ENCODE data around the gene HMCN2. TPM values are rescaled to one million over a fixed set of nuclear protein-coding genes. Genes with fewer than 3 reads are reported as not detected.

Gene HMCN2
- total and polyA plus RNA-seq, 2 donors (not counting 3 experiments of a cell fraction or from before 2014, with no cell fraction given): 0.04 to 0.24 TPM

DNA sequence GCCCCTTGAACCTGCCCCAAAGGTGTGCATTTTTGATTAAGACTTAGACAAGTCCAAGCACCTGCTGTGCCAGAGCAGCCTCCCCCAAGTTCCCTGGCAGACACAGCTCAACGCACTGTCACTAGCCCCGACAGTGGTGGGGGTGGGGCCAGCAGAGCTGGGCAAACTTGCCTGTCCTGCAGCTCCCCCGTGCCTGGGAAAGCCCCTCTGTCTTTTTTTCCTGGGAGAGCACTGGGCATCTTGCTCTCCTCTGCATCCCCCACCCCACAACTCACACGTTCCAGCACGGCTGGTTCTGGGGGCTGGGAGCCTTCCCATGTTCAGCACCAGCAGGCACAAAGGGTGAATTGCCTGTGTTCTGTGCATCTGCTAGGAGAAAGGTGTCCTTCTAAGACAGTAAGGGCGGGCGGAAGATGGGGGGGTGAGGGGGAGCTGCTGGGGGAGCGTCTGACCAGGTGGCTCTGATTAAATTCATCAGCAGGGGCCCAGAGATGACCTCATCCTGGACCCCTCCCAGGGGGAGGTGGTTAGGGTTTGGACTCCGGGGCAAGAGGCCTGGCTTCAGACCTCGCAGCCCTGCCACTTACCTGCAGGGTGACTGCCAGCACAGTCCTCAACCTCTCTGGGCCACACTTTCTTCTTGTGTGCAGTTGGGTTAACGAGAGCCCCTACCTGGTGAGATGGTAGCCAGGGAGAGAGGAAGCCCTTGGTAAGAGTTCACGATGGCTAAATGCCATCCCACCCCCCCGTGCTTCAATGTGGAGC, 23.5 kb downstream of the HMCN2 start:
- Histone ChIP-seq H3K27me3 (ENCODE audit: control insufficient read depth in 2 of 2, insufficient read depth in 2 of 2, low read length in 2 of 2) (peaks cover 6 to 10% of the 10 kb centered on the region in 2 experiments), H3K4me2 (ENCODE audit: insufficient read depth, low read length) (no peak overlapping the region), H3K9me3 (replicated peaks; ENCODE audit: control insufficient read depth, insufficient read depth, low read length) (no peaks in the 10 kb centered on the region), H3K27ac (ENCODE audit: insufficient read depth, low read depth, low read length) (no peak overlapping the region), H3K79me2 (ENCODE audit: control insufficient read depth, insufficient read depth, low read length) (no peaks in the 10 kb centered on the region), H4K20me1 (replicated peaks; ENCODE audit: control insufficient read depth, extremely low read depth, insufficient read depth, low read length) (no peaks in the 10 kb centered on the region), H3K9me1 (replicated peaks; ENCODE audit: control insufficient read depth, extremely low read depth, insufficient read depth, low read length) (no peaks in the 10 kb centered on the region), H2AFZ (ENCODE audit: low read depth, low read length) (no peak overlapping the region), H3K4me3 (replicated peaks in 1 of 3; ENCODE audit: insufficient read depth in 1 of 3, low read depth in 1 of 3, low read length in 3 of 3) (no peak overlapping the region), H3K4me1 (ENCODE audit: control insufficient read depth, extremely low read depth, insufficient read depth, low read length) (no peaks in the 10 kb centered on the region), H3K36me3 (ENCODE audit: control insufficient read depth in 2 of 2, extremely low read depth in 1 of 2, insufficient read depth in 2 of 2, low read length in 2 of 2) (no peaks in the 10 kb centered on the region), H3K9ac (replicated peaks; ENCODE audit: extremely low read depth, insufficient read depth, low read length) (no peak overlapping the region)
- dilution Hi-C loops (cut with MboI; ENCODE audit: extremely low pct_ligation_motif_present, low sequenced_read_pairs): no loop called here
- no peak for DNase-seq (ENCODE audit: low read depth, low spot score)
- no TSS peak for BruUV-seq (replicated peaks)
- TF ChIP-seq, protein P1, sequence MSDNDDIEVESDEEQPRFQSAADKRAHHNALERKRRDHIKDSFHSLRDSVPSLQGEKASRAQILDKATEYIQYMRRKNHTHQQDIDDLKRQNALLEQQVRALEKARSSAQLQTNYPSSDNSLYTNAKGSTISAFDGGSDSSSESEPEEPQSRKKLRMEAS (IDR thresholded peaks at IDR 0.05; ENCODE audit: insufficient read depth, insufficient read length): no peak
- TF ChIP-seq MYC (IDR thresholded peaks at IDR 0.05; ENCODE audit: low read depth, low read length): no peak
- TF ChIP-seq FOS (IDR thresholded peaks at IDR 0.05; ENCODE audit: borderline replicate concordance, insufficient read depth, low read length): no peak
- TF ChIP-seq GATA2 (IDR thresholded peaks at IDR 0.05; ENCODE audit: insufficient read depth, insufficient read length, low read depth, low read length): no peak
- FAIRE-seq: no peak
- POLR2A ChIA-PET: interaction anchor here (1.2 kb wide), 1 partner anchor 8 kb away, joined by 3 read pairs; no protein-coding TSS in a partner anchor
- intact Hi-C loops (cut with micrococcal nuclease): no loop called here
- CTCF ChIA-PET: no interaction called here

DNA sequence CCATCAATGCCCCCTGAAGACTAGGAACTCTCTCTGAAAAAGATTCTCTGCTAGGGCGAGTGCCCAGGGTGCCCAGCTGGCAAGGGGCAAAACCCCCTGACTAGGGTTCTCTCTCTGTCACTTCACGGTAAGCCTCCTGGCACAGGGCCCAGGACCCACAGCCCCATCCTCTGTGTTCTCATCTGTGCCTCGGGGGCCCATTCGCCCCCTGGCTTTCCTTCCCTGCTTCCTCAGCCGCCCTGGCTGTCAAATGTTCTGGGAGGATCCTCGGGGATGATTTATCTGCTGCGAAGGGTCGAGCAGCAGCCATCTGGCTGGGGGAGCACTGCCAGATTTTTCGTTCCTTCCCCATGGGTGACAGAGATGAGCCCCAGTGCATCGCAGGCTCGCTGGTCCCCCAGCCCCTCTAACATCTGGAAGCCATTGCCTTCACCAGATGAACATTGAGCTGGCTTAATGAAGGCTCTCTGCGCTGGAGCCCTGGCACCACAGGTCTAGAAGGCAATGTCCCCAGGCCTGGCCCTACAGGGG, 24.2 kb downstream of the HMCN2 start:
- Histone ChIP-seq H2AFZ (ENCODE audit: low read depth, low read length) (no peak overlapping the region), H3K4me1 (ENCODE audit: control insufficient read depth, extremely low read depth, insufficient read depth, low read length) (no peaks in the 10 kb centered on the region), H3K27ac (ENCODE audit: insufficient read depth, low read depth, low read length) (no peak overlapping the region), H3K9ac (replicated peaks; ENCODE audit: extremely low read depth, insufficient read depth, low read length) (no peak overlapping the region), H3K79me2 (ENCODE audit: control insufficient read depth, insufficient read depth, low read length) (no peaks in the 10 kb centered on the region), H3K27me3 (ENCODE audit: control insufficient read depth in 2 of 2, insufficient read depth in 2 of 2, low read length in 2 of 2) (peaks cover 3 to 10% of the 10 kb centered on the region in 2 experiments), H3K4me3 (replicated peaks in 1 of 3; ENCODE audit: insufficient read depth in 1 of 3, low read depth in 1 of 3, low read length in 3 of 3) (no peak overlapping the region), H4K20me1 (replicated peaks; ENCODE audit: control insufficient read depth, extremely low read depth, insufficient read depth, low read length) (no peaks in the 10 kb centered on the region), H3K4me2 (ENCODE audit: insufficient read depth, low read length) (no peak overlapping the region), H3K36me3 (ENCODE audit: control insufficient read depth in 2 of 2, extremely low read depth in 1 of 2, insufficient read depth in 2 of 2, low read length in 2 of 2) (no peaks in the 10 kb centered on the region), H3K9me1 (replicated peaks; ENCODE audit: control insufficient read depth, extremely low read depth, insufficient read depth, low read length) (no peaks in the 10 kb centered on the region), H3K9me3 (replicated peaks; ENCODE audit: control insufficient read depth, insufficient read depth, low read length) (no peaks in the 10 kb centered on the region)
- ChIA-PET POLR2A (no interaction called here), CTCF (interaction anchor here (1.2 kb wide), 1 partner anchor 24 kb away, joined by 3 read pairs; no protein-coding TSS in a partner anchor)
- DNase-seq (ENCODE audit: low read depth, low spot score) (no peak), FAIRE-seq (no peak)
- TF ChIP-seq JUN (IDR thresholded peaks at IDR 0.05; ENCODE audit: borderline replicate concordance, insufficient read depth, insufficient read length, low read depth): no peak
- dilution Hi-C loops (cut with MboI; ENCODE audit: extremely low pct_ligation_motif_present, low sequenced_read_pairs) (no loop called here), intact Hi-C loops (cut with micrococcal nuclease) (no loop called here)
- no TSS peak for BruUV-seq (replicated peaks)
